ENCODE measurements around the gene RPS27A.
"Not testable (repeated sequence)": the region's sequence is repeated elsewhere in the genome, so short reads cannot be mapped to it uniquely, and the experiment has no call there.

DNA sequence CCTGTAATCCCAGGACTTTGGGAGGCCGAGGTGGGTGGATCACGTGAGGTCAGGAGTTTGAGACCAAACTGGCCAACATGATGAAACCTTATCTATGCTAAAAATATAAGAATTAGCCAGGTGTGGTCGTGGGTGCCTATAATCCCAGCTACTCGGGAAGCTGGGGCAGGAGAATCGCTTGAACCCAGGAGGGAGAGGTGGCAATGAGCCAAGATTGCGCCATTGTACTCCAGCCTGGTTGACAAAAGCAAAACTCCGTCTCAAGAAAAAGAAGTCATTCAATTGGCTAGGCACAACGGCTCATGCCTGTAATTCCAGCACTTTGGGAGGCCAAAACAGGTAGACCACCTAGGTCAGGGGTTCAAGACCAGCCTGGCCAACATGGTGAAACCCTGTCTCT, 9.1 kb downstream of the RPS27A start:
- TF ChIP-seq, protein P1, sequence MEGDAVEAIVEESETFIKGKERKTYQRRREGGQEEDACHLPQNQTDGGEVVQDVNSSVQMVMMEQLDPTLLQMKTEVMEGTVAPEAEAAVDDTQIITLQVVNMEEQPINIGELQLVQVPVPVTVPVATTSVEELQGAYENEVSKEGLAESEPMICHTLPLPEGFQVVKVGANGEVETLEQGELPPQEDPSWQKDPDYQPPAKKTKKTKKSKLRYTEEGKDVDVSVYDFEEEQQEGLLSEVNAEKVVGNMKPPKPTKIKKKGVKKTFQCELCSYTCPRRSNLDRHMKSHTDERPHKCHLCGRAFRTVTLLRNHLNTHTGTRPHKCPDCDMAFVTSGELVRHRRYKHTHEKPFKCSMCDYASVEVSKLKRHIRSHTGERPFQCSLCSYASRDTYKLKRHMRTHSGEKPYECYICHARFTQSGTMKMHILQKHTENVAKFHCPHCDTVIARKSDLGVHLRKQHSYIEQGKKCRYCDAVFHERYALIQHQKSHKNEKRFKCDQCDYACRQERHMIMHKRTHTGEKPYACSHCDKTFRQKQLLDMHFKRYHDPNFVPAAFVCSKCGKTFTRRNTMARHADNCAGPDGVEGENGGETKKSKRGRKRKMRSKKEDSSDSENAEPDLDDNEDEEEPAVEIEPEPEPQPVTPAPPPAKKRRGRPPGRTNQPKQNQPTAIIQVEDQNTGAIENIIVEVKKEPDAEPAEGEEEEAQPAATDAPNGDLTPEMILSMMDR (IDR thresholded peaks at IDR 0.05), result not testable (repeated sequence)
- TF ChIP-seq POLR2AphosphoS5, TCF7L2 (IDR thresholded peaks at IDR 0.05; ENCODE audit: low read depth, low read length): not testable (repeated sequence)
- TF ChIP-seq, protein P2, sequence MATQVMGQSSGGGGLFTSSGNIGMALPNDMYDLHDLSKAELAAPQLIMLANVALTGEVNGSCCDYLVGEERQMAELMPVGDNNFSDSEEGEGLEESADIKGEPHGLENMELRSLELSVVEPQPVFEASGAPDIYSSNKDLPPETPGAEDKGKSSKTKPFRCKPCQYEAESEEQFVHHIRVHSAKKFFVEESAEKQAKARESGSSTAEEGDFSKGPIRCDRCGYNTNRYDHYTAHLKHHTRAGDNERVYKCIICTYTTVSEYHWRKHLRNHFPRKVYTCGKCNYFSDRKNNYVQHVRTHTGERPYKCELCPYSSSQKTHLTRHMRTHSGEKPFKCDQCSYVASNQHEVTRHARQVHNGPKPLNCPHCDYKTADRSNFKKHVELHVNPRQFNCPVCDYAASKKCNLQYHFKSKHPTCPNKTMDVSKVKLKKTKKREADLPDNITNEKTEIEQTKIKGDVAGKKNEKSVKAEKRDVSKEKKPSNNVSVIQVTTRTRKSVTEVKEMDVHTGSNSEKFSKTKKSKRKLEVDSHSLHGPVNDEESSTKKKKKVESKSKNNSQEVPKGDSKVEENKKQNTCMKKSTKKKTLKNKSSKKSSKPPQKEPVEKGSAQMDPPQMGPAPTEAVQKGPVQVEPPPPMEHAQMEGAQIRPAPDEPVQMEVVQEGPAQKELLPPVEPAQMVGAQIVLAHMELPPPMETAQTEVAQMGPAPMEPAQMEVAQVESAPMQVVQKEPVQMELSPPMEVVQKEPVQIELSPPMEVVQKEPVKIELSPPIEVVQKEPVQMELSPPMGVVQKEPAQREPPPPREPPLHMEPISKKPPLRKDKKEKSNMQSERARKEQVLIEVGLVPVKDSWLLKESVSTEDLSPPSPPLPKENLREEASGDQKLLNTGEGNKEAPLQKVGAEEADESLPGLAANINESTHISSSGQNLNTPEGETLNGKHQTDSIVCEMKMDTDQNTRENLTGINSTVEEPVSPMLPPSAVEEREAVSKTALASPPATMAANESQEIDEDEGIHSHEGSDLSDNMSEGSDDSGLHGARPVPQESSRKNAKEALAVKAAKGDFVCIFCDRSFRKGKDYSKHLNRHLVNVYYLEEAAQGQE (IDR thresholded peaks at IDR 0.05; ENCODE audit: insufficient read depth in 1 of 2, low read depth in 2 of 2, low read length in 1 of 2), result not testable (repeated sequence)
